COLO668 (cell line): ENCODE measurements around the gene RBM26.
"Not testable (repeated sequence)": the region's sequence is repeated elsewhere in the genome, so short reads cannot be mapped to it uniquely, and the experiment has no call there.

Experiments
- DNase-seq: peaks from one replicate; lab custom pipeline; 2025; ENCODE audit not compliant: unreplicated experiment; lab: John Stamatoyannopoulos, UW

Gene RBM26

GRCh38 chr13:79387853-79388252, 18.2 kb downstream of the RBM26 start:
- no peak for DNase-seq

DNA sequence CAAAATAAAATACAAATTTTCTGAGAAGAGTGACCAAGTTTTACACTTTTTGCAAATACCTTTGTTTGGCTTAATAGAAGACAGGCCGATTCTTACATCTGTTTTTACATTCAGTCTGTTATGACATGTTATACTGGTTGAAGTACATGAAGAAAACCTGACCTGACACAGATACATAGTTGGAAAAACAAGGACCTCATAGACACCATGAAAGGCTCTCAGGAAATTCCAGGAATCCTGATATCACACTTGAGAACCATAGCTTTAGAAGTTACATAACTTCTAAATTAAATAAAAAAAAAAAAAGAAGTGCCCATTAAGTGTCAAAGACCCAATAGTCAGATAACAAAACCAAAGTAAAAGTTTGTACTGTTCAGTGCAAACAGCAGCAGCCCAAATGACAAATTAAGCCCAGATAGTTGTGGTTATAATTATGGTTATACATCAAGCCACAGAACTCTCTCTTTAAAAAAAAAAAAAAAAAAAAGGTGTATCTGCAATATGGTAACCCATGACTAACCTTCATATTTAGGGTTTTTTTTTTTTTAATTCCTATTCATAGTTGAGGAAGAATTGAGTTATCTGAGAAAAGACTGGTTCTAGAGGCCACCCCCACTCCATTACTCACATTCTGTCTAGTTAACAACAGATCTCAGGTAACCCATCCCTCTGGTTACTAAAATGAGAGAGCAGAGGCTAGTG, 19.8 kb downstream of the RBM26 start:
- DNase-seq, result no peak

- no peak for DNase-seq
Measured at GRCh38 chr13:79385694-79386093, 20.4 kb downstream of the RBM26 start.

- DNase-seq, result peak; percentile 42
Measured at GRCh38 chr13:79384022-79384610, 21.9 kb downstream of the RBM26 start.

- DNase-seq, result no peak
Measured at GRCh38 chr13:79382545-79383275, 23.3 kb downstream of the RBM26 start.

DNA sequence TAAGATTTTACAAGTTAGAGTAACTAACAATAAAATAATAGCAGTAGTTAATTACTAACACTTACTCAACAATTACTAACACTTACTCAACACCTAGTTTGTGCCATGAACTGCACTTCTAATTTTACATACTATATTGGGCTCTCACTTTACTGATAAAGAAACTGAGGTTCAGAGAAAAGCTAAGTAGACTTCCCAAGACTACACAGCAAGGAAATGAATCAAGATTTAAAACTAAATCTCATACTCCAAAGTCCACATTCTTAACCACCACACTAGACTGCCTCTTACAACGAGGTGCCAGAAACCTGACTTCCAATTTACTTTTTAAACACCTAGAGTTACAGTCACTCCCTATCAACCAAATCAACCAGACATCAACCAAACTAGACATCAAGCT, 25.1 kb downstream of the RBM26 start:
- DNase-seq, result no peak

DNA sequence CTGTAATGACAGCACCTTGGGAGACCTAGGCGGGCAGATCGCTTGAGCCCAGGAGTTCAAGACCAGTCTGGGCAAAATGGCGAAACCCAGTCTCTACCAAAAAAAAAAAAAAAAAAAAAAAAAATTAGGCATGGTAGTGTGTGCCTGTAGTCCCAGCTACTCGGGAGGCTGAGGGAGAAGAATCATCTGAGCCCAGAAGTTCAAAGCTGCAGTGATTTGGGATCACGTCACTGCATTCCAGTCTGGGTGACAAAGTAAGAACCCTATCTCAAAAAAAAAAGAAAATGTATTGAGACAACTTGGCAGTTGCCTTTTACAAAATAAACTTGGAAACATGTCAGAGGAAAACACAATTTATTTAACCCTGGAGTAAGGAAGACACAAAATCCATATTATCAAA, 26.8 kb downstream of the RBM26 start:
- DNase-seq, result no peak

DNA sequence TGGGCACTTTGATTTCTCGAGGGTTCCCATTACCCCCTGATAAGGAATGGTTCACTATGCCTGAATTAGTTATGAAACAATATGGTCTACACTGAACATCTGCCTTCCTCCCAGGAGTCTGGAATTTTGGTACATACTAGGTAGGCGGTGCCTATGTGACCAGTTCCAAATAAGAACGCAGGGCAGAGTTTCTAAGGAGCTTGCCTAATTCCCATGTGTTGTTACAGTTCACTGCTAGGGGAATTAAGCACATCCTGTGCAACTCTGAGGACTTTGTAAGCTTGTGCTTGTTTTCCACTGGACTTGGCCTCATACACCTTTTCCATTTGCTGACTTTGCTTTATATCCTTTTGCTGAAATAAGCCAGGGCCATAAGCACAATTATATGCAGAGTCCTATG, 29.2 kb downstream of the RBM26 start:
- DNase-seq, result no peak

DNA sequence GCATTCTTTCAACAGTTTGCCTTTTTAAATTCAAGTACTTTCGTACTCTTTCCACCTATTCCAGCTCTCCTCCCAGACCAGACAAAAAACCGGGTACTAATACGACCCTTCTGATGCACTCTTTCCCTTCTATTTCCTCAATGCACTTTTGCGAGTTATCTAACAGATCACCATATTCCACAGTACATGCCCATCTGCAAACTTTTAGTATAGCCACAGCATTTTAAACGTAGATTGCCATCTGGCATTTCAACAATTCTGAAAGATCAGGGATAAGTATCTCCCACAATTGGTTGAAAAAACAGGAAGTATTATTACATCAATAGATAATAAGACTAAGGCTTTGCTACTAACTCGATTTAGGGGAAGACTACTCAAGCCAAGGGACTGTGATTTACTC, 31.5 kb downstream of the RBM26 start:
- DNase-seq, result no peak

DNA sequence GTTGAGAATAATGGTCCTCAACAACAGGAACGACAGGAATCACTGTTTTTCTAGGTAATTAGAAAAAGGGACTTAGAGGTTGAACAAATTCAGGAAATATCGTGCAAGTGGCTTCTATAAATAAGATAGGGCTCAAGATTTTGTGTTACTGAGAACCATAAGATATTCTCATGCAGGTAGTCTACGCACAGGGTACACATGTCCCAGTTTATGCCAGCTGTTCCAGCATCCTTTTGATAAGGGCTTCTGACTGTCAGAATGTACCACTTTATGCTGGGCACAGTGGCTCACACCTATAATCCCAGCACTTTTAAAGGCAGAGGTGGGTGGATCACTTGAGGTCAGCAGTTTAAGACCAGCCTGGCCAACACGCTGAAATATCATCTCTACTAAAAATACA, 32.1 kb downstream of the RBM26 start:
- DNase-seq, result no peak

DNA sequence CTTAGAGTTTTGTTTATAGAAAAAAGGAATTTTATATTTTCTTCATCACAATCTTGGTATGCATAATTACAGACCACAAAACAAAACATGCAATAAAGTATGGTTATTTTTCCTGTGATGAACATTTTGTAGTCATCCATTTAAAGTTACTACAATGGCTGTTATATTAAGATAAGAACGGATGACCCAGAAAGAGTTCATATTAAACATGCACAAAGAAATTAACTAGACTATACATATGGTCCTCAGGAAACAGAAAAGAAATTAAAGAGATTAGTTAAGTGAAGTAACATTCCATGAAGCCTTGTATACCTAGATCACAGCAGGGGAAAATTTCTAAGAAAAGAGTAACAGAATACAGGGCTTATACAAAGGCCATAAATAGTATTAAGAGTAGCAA, 36.8 kb downstream of the RBM26 start:
- no peak for DNase-seq

- DNase-seq, result no peak
Measured at GRCh38 chr13:79365981-79366380, 40.1 kb downstream of the RBM26 start.

GRCh38 chr13:79361299-79361698, 44.8 kb downstream of the RBM26 start:
- no peak for DNase-seq

GRCh38 chr13:79360095-79360494, 46.0 kb downstream of the RBM26 start:
- DNase-seq, result no peak

- DNase-seq, result no peak
Measured at GRCh38 chr13:79359064-79359463, 47.0 kb downstream of the RBM26 start.

DNA sequence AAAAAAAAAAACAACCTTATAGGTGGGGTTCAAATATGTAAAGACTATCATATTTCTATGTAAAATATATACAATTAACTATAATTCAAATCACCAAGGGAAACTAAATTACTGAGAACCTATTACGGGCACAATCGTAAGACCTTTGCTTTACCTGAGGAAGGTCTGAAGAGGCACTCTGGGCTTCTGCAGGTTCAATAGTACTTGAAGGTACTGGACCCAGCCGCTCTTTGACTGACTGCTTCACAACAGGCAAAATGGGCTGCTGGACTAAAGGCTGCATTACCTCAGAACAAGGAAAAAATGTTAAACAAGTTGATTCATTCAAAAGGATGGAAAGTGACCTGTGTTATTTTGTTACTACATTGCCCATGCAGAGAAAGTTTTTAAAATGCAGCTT, 51.8 kb downstream of the RBM26 start:
- DNase-seq, result no peak

DNA sequence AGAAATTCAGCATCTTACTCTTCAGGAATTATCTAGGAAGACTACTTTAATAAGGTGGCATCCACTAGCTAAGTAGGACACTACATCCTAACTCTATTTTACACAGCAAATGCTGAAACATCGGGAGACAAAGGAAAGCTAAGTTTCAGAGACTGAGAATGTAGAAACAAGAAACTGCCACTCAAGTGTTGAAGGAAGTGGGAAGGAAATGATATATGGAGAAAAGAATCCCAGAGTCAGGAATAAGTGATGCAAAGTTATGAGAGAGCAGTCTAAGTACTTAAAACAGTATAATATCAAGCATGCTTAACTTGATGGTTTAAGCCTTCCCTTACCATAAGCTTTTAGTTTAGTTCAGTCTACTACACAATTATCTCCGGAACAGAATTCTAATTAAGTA, 52.4 kb downstream of the RBM26 start:
- no peak for DNase-seq

DNA sequence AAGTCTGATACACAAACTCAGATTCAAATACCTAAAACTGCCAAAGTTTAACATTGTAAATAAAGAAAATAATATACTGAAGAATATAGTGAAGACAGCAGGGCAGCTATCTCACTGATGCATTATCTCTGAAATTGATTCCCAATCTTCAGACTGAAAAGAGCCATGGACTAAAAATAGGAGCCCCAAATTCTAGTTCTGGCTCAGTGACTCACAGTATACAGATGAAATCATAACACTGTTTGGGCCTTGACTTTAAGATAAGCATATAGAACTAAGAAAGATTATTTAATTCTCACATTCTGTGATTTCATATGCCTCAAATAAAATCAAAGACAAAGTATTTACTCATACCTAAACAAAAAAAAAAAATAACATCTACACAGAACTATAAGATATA, 53.9 kb downstream of the RBM26 start:
- DNase-seq, result no peak

GRCh38 chr13:79349608-79350007, 56.4 kb downstream of the RBM26 start:
- not testable (repeated sequence) for DNase-seq

GRCh38 chr13:79349011-79349410, 57.0 kb downstream of the RBM26 start:
- DNase-seq, result no peak

DNA sequence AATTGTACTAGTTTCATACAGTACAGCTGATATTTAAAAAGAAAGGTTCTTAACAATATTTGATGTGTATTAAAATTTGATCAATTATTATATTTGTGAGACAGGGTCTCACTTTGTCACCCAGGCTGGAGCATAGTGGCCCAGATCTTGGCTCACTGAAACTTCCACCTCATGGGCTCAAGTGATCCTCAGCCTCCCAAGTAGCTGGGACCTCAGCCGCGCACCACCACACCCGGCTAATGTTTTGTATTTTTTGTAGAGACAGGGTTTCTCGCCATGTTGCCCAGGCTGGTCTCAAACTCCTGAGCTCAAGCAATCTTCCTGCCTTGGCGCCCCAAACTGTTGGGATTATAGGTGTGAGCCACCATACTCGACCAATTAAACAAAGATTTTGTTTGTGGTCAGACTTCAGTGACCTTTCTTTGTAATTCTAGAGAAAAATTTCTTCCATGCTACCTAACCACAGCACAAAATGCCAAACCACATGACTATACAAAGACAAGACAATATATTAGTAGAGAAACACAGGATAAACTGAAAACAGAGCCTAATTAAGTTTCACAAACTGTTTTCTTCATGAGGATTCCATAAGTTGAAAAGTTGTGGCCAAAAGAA, 59.6 kb downstream of the RBM26 start:
- no peak for DNase-seq

DNA sequence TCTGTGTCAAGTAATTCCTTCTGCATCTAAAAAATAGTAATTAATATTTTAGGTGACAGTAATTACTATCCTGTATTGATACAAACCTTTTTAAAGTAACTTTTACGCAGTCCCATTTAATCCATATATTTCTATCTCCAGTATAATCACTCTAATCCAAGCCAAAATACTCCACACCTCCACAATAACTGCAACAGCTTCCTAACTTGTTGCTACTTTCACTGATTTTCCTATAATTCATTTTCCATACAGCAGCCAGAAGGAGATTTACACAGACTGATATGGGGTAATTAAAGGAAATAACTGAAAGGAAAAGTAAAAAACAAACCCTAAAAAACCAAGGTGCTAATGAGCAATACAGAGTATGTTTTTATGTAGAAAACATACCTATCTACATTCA, 64.9 kb downstream of the RBM26 start:
- no peak for DNase-seq
